ENCODE results near the gene TSPAN18.

DNA sequence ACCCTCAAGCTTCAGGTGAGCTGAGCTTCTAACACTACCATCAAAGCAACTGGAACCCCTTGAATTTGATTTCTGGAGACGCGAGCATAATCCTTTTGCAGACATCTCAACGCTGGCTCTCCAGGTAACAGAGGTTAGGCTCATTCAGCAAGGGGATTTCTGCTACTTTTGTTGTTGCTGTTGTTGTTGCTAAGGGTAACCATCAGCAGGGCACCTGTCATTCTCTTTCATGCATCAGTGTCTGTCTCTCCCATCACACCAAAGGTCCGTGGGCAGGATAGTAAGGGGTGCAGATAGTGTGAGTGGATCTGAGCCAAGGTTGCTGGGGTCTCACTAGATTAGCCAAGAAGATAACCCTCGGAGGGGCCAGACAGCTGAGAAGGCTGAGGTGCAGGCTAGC lies 133.6 kb downstream of the TSPAN18 start:
- TF ChIP-seq, protein P1, sequence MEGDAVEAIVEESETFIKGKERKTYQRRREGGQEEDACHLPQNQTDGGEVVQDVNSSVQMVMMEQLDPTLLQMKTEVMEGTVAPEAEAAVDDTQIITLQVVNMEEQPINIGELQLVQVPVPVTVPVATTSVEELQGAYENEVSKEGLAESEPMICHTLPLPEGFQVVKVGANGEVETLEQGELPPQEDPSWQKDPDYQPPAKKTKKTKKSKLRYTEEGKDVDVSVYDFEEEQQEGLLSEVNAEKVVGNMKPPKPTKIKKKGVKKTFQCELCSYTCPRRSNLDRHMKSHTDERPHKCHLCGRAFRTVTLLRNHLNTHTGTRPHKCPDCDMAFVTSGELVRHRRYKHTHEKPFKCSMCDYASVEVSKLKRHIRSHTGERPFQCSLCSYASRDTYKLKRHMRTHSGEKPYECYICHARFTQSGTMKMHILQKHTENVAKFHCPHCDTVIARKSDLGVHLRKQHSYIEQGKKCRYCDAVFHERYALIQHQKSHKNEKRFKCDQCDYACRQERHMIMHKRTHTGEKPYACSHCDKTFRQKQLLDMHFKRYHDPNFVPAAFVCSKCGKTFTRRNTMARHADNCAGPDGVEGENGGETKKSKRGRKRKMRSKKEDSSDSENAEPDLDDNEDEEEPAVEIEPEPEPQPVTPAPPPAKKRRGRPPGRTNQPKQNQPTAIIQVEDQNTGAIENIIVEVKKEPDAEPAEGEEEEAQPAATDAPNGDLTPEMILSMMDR (IDR thresholded peaks at IDR 0.05) = no peak
- TF ChIP-seq POLR2A (IDR thresholded peaks at IDR 0.05) = no peak

Measured in thyroid gland (tissue), 4 donors.